ENCODE data around the gene BTRC. TPM values are rescaled to one million over a fixed set of nuclear protein-coding genes. Genes with fewer than 3 reads are reported as not detected.

The BTRC gene
- total and polyA plus RNA-seq, 12 donors = 10.0 to 35.3 (median 20.3) TPM

DNA sequence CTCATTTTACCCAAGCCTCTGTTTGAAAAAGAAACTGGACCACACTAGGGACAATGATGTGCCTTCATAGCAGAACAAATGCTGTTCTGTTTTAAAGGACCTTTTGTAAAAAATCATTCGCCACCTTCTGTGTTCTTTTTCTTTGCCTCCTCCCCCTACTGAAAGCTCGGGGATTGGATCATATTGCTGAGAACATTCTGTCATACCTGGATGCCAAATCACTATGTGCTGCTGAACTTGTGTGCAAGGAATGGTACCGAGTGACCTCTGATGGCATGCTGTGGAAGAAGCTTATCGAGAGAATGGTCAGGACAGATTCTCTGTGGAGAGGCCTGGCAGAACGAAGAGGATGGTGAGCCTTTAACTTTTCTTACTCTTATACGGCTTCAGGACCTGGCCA lies 171.9 kb downstream of the BTRC start:
- Histone ChIP-seq H3K4me1 (replicated peaks in 1 of 2) (no peaks in the 10 kb centered on the region), H3K36me3 (replicated peaks in 1 of 2) (no peaks in the 10 kb centered on the region), H3K9me3 (replicated peaks in 1 of 3) (no peaks in the 10 kb centered on the region), H3K4me3 (no peak overlapping the region), H3K27me3 (no peaks in the 10 kb centered on the region), H3K27ac (no peak overlapping the region)
- no peak for DNase-seq
- TF ChIP-seq POLR2A (IDR thresholded peaks at IDR 0.05) = no peak
- TF ChIP-seq, protein P1, sequence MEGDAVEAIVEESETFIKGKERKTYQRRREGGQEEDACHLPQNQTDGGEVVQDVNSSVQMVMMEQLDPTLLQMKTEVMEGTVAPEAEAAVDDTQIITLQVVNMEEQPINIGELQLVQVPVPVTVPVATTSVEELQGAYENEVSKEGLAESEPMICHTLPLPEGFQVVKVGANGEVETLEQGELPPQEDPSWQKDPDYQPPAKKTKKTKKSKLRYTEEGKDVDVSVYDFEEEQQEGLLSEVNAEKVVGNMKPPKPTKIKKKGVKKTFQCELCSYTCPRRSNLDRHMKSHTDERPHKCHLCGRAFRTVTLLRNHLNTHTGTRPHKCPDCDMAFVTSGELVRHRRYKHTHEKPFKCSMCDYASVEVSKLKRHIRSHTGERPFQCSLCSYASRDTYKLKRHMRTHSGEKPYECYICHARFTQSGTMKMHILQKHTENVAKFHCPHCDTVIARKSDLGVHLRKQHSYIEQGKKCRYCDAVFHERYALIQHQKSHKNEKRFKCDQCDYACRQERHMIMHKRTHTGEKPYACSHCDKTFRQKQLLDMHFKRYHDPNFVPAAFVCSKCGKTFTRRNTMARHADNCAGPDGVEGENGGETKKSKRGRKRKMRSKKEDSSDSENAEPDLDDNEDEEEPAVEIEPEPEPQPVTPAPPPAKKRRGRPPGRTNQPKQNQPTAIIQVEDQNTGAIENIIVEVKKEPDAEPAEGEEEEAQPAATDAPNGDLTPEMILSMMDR (IDR thresholded peaks at IDR 0.05) = no peak
- WGBS, 4 donors = 93 to 94% (median 93%) methylated on average over 6 of the region's 6 CpGs
- intact Hi-C loops (cut with DNase I) = no loop called here

DNA sequence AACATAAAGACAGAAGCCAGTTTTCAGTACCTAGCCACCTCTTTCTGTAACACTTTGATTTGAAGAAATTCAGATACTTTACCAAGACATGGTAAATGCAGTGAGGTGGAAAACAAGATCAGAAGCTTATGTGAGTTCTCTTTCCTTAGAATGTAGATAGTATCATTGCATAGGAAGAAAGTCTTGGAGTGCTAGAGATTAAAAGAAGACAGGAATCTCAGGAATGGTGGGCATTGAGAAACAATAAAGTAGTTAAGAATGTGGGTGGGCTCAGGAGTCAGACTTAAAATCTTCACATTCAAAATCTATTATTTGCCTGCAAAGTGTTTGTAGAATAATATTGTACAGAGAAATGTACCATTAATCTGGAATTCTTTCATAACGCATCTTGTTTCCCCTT lies 175.2 kb downstream of the BTRC start:
- Histone ChIP-seq H3K4me1 (replicated peaks in 1 of 2) (no peaks in the 10 kb centered on the region), H3K36me3 (replicated peaks in 1 of 2) (peaks cover 0 to 15% of the 10 kb centered on the region in 2 donors), H3K4me3 (no peak overlapping the region), H3K27me3 (no peaks in the 10 kb centered on the region), H3K27ac (no peak overlapping the region), H3K9me3 (replicated peaks in 1 of 3) (no peaks in the 10 kb centered on the region)
- intact Hi-C loops (cut with DNase I) = no loop called here
- no peak for TF ChIP-seq POLR2A (IDR thresholded peaks at IDR 0.05)
- TF ChIP-seq, protein P1 (IDR thresholded peaks at IDR 0.05) = no peak
- no peak for DNase-seq
- WGBS, 4 donors = 75 to 95% (median 86%) methylated on average over 1 of the region's 1 CpG

DNA sequence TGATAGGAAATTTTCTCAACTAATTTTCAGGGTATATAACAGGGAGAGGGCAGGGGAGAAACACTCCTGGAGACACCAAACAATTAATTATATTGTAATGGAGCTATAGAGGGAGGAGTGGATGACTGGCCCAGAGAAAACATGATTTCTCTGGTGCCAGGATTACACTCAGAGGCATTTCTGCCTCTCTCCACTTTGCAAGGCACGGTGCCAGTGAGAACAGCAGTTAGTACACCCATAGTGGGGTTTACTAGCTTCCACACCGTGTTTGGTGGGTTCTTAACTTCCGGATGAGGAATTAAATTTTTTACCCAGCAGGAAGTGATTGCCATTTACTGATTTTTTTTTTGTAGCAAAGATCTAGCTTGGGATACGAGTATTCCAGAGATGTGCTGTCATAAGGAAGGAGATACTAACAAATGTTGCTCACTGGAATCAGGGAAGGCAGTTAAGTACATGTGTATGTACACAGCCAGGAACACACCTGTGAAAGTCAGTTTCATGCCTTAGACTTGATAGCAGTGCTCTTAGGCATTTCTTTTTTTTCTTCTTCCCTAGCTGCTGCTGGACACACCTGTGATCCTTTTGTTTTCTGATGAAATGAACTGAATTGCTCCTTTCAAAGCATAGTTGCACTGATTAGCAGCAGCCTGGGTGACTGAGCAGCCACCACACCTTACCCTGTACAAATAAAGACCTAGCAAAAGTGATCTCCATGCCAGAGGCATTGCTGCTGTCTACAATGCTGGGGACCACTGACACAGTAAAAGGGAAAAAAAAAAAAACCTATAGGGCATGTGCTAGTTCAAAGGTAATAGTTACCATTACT lies 176.0 kb downstream of the BTRC start:
- no peak overlapping the region for H3K4me3 ChIP-seq
- H3K27me3 ChIP-seq = no peaks in the 10 kb centered on the region
- 72 to 87% (median 79%) methylated on average over 4 of the region's 4 CpGs for WGBS, 4 donors
- intact Hi-C loops (cut with DNase I) = no loop called here
- no peak for DNase-seq
- no peaks in the 10 kb centered on the region for H3K4me1 ChIP-seq (replicated peaks in 1 of 2)
- no peaks in the 10 kb centered on the region for H3K9me3 ChIP-seq (replicated peaks in 1 of 3)
- no peak for TF ChIP-seq POLR2A (IDR thresholded peaks at IDR 0.05)
- TF ChIP-seq, protein P1 (IDR thresholded peaks at IDR 0.05) = no peak
- H3K27ac ChIP-seq = no peak overlapping the region
- H3K36me3 ChIP-seq (replicated peaks in 1 of 2) = peaks cover 0 to 15% of the 10 kb centered on the region in 2 donors

GRCh38 chr10:101535949-101536348 lies 182.0 kb downstream of the BTRC start:
- DNase-seq = no peak
- Histone ChIP-seq H3K27me3 (no peaks in the 10 kb centered on the region), H3K4me3 (no peak overlapping the region), H3K4me1 (replicated peaks in 1 of 2) (no peaks in the 10 kb centered on the region), H3K9me3 (replicated peaks in 1 of 3) (no peaks in the 10 kb centered on the region), H3K27ac (no peak overlapping the region), H3K36me3 (replicated peaks in 1 of 2) (peaks cover 0 to 35% of the 10 kb centered on the region in 2 donors)
- intact Hi-C loops (cut with DNase I) = no loop called here
- no peak for TF ChIP-seq POLR2A (IDR thresholded peaks at IDR 0.05)
- TF ChIP-seq, protein P1 (IDR thresholded peaks at IDR 0.05) = no peak
- 66 to 77% (median 69%) methylated on average over 4 of the region's 4 CpGs for WGBS, 4 donors
